CD14-positive monocyte (primary cell): ENCODE measurements around the gene NBPF8. TPM values are rescaled to one million over a fixed set of nuclear protein-coding genes. Genes with fewer than 3 reads are reported as not detected.

ENCODE experiments used
- polyA plus RNA-seq, 3 donors: library from polyadenylated mRNA; depleted of rRNA in 1 of 3; unstranded in 2 of 3; stranded (reverse) in 1 of 3; fragments of 300-500 nt in 2 of 3; fragments of >200 nt in 1 of 3; fragmentation: Illumina TruSeq in 2 of 3; gene quantifications; 1 replicate in 2 of 3; 2 replicates in 1 of 3; pipeline ENCODE4 v1.2.3, GENCODE V29; 2012 to 2021

NBPF8 gene
- polyA plus RNA-seq, 3 donors, result 0.32 to 15.5 (median 0.44) TPM

Other genes starting within 250 kb of the NBPF8 start
- gene SEC22B, start 238.5 kb upstream of the NBPF8 start, polyA plus RNA-seq, result 10 to 100 TPM; 10.1 to 23.5 (median 18.9) TPM